ENCODE measurements around the gene HELQ.
"Not testable (repeated sequence)": the region's sequence is repeated elsewhere in the genome, so short reads cannot be mapped to it uniquely, and the experiment has no call there.

HELQ gene, protein sequence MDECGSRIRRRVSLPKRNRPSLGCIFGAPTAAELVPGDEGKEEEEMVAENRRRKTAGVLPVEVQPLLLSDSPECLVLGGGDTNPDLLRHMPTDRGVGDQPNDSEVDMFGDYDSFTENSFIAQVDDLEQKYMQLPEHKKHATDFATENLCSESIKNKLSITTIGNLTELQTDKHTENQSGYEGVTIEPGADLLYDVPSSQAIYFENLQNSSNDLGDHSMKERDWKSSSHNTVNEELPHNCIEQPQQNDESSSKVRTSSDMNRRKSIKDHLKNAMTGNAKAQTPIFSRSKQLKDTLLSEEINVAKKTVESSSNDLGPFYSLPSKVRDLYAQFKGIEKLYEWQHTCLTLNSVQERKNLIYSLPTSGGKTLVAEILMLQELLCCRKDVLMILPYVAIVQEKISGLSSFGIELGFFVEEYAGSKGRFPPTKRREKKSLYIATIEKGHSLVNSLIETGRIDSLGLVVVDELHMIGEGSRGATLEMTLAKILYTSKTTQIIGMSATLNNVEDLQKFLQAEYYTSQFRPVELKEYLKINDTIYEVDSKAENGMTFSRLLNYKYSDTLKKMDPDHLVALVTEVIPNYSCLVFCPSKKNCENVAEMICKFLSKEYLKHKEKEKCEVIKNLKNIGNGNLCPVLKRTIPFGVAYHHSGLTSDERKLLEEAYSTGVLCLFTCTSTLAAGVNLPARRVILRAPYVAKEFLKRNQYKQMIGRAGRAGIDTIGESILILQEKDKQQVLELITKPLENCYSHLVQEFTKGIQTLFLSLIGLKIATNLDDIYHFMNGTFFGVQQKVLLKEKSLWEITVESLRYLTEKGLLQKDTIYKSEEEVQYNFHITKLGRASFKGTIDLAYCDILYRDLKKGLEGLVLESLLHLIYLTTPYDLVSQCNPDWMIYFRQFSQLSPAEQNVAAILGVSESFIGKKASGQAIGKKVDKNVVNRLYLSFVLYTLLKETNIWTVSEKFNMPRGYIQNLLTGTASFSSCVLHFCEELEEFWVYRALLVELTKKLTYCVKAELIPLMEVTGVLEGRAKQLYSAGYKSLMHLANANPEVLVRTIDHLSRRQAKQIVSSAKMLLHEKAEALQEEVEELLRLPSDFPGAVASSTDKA

DNA sequence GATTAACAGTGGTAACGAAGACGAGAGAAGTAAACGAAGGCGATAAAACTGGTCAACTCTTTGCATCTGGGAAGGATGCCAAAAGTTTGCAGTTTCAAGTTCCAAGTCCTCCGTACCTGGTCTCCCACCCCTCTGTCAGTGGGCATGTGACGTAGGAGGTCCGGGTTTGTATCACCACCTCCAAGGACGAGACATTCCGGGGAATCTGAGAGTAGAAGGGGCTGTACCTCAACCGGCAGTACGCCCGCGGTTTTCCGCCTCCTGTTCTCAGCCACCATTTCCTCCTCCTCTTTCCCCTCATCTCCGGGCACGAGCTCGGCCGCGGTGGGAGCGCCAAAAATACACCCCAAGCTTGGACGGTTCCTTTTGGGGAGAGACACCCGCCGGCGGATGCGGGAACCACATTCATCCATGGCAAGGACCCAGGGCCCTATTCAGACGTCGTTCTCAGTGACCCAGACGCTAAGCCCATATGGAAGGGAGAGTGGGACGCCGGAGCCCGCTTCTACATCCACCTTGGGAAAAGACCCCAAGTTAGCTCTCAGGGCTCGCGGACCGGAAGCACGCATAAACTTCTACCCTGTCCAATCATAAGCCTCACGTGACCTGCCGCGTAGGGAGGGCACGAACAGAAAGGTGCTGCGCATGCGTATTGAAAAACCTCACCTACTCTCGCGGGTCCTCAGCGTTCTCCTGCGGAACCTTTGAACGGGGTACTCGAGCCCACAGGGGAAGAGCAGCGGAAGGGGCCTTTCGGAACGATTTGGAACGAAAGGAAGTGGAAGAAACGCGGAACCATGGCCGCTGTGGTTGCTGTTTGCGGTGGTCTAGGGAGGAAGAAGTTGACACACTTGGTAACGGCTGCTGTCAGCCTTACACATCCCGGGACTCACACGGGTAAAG, at the start of gene HELQ, which contains the start of gene MRPS18C:
Gene HELQ (minus strand): TSS at position 543 of the 903 bp plus-strand sequence. CDS start 130 bp downstream, at position 413.
Gene MRPS18C (plus strand): TSS at position 778 of the 903 bp plus-strand sequence. CDS start 20 bp downstream, at position 798.
- DNase-seq, result peak; percentile 98

DNA sequence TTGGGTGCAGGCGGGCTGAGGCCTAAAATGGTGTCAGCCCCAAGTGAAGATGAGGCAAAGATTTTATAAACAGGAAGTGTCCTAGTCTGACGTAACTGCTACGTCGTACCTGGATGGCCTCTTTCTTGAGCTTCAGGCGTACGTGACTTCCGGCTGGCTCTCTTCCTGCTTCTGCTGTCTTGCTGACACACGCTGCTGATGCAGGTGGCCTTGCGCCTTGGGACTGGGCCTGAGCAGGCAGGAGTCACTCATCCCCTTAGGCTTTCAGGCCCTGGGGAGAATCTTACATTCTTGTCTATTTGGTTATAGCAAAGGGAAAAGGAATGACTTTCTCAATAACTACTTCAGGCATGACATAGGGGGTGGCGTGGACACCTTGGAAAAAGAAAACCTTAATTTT, 49.4 kb upstream of the HELQ start:
- no peak for DNase-seq

DNA sequence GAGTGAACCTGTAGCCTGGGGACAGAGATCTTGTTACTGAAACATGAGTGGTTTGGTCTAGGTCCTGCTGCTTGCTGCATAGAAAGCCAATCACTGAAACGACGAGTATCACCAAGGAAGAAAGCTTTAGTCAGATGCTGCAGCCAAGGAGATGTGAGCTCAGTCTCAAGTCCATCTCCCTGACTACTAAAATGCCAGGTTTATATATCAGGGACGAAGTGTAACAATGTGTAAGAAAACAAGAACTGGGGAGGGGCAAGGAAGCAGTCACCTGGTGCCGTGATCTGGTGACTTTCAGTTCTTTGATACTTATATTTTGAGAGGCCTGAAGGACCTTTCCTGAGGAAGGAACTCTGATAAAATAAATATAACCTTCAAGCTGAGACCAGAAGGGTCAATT, 48.9 kb upstream of the HELQ start:
- no peak for DNase-seq

DNA sequence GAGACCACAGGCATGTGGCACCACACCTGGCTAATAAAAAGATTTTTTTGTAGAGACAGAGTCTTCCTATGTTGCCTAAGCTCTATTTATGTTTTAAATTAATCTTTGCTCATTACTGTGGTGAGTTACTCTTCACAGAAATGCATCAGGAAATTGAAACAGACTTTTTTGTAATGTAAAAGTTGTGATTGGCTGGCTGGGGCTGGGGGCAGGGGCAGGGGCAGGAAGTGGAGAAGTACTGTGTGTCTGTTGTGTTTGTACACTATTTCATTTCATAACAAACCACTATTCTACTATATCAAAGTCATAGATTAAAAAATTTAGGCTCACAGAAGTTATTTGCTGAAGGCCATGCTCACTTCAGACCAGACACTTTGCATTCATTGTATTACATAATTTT, 48.4 kb upstream of the HELQ start:
- peak; percentile 47 for DNase-seq

DNA sequence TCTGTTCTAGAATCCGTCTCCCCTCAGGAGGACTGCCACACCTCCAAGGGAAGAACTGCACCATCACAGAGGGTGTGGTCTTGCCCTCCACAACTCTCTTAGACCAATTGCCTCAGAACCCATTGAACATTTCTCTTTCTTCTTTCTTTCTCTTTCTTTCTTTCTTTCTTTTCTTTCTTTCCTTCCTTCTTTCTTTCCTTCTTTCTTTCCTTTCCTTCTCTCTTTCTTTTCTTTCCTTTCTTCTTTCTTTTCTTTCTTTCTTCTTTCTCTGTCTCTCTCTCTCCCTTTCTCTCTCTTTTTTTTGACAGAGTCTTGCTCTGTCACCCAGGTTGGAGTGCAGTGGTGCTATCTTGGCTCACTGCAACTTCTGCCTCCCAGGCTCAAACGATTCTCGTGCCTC, 46.0 kb upstream of the HELQ start:
- DNase-seq, result not testable (repeated sequence)

DNA sequence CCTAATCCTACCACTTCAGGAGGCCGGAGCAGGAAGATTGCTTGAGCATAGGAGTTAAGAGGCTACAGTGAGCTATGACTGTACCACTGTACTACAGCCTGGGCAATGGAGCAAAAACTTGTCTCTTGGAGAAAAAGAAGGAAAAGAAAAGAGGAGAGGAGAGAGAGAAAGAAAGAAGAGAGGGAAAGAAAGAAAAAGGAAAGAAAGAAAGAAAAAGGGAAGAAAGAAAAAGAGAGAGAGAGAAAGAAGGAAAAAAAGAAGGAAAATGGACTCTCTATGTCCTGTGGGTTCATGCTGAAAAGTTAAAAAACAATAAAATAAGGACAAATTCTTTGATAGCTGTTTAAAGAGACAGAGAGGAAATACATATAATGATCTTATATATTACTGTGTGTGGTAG, 42.6 kb upstream of the HELQ start:
- DNase-seq, result no peak

DNA sequence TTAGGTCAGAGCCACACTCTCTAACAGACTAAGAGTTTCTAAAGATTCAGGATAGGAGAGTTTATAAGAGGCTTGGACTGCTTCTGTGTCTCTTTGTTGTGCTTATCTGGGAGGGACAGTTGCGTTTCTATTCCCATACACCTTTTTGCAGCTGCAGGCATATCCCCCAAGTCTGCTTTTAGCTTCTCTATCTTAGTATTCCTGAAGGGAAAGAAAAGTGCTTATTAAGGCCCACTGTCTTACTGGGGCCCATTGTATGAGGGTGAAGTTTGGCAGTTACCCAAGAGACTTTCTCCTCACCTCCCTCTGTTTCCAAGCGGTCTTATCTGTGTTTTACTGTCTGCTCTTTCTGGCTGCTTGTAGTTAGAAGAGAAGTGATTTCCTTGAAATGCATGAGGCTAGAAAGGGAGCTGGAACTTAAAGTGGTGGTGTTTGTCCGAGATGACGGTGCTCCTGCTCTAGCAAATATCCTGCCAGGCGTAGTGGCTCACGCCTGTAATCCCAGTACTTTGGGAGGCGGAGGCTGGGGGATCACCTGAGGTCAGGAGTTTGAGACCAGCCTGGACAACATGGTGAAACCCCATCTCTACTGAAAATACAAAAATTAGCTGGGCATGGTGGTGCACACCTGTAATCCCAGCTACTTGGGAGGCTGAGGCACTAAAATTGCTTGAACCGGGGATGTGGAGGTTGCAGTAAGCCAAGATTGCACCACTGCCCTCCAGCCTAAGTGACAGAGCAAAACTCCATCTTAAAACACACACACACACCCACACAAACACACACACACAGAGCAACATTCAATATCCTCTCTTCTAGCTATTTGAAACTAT, 40.7 kb upstream of the HELQ start:
- not testable (repeated sequence) for DNase-seq

DNA sequence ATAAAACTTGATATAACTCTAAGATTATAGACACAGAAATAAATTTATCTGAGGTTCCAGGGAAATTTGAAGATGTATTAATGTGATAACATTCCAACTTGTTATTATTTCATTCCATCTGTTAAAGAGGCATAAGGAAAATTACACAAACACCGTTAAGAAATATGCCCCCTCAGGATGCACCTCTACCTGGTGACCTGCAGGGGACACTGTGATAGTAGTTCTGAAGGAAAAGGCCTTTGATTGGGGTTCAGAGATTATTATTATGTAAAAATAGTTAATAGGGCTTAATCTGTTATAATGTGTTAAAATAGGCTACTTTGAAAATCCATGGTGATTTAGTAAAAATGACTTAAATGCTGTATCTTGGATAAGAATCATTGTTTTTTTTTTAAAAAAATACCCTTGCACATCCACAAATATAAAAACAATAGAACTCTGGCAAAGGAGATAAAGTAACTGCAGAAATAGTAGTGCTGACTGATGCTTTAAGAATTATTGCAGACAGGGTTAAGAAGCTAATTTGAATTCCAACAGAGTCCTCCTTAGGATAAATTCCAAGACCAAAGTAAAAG, 35.3 kb upstream of the HELQ start:
- peak; percentile 51 for DNase-seq

DNA sequence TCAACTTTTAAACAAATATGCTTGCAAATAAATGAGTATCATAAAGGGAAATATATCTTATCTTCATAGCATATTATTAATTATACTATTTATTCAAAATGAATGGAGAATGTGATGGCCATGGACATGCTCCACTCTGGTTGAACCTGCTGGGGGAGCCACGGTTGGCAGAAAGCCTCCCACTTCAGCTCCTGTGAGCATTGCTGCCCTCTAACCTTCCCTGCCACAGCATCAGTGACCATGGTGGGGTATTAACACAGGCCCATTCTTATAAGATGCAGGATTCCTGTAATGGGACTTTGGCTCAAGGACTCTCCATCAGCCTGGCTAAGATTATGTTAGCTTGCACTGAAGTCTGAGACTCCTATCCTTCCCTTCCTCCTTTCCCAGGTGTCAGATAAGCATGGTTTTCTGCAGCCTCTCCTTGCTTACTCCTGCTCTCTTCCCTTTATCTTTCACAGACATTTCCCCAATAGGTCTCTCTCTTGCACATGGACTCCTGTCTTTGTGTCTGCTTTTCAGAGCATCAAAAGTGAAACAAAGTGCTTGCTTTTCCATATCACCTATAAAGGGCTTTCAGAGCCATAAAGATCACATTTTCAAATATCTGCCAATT, 34.2 kb upstream of the HELQ start:
- DNase-seq, result no peak

DNA sequence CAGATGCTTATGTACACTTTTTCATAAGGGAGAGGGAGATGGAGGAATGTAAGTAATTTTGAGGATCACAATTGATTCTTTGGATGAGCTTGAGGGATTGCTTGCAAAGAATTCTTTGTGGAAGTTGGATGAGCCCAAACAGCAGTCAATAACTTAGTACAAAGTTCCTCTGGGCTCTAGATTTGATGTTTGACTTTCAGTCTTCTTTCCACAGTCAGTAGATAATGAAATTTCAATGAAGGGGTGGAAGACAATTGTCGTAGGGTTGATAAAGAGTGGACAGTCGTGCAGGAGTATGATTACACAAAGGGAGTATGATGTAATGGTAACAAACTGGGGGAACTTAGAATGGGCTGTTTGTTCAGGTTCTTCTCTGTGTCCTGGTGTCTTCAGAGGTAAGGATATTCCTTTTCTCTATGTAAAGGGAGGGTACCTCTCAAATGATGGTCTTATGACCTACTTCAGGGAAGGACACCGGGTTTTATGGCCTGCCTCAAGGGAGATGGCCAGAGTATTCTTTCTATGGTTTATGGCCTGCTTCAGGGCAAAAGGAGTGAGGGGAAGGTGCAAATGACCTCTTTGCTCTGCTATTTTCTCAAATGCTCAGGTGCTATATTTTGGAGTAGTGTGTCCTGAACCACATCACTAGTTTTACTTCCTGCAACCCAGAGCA, 31.0 kb upstream of the HELQ start:
- no peak for DNase-seq

DNA sequence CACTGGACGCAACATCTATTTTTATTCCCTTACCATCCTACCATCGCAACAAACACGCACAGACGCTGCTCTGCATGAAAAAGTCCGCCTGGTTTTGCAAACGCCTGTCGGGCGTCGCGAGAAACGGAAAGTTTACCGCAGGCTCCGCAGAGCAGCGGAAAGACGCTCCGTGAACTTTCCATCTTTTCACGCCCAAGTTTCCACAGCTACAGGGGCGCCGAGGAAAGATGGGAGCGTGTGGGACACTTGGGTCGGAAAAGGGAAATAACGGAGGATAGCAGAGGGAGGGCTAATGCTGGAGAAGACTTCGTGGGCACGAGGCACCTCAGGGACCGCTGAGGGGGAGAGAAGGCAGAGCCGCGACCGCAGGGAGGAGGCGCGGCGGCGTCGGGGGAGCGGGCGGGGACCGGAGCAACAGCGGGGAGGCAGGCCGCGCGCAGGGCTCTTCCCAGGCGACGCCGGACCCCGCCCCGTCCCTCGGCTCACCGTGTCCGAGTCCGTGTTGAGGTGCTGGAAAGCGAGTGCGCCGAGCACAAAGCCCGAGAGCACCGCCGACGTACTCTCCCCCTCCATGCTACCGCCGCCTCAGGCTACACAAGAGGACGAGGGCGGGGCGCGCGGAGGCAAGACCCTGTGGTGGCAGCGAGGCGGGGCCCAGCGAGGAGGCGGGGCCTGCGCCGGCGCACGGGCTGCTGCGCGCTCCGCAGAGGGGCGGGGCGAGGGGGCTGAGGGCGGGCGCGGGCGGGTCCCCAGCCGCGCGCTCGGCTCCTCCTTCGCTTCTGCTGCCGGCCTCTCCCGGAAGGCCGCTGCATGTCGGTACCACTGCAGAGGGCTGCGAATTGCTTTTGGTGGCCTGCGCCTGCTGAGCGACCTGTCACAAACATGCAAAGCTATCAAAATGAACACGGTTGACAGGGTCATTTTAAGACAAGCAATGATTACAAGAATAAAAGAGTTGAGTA, 29.2 kb upstream of the HELQ start, which contains the start of gene ABRAXAS1:
Gene ABRAXAS1 (minus strand): TSS at position 601 of the 962 bp plus-strand sequence. CDS start 28 bp downstream, at position 573.
- peak; percentile 94 for DNase-seq

DNA sequence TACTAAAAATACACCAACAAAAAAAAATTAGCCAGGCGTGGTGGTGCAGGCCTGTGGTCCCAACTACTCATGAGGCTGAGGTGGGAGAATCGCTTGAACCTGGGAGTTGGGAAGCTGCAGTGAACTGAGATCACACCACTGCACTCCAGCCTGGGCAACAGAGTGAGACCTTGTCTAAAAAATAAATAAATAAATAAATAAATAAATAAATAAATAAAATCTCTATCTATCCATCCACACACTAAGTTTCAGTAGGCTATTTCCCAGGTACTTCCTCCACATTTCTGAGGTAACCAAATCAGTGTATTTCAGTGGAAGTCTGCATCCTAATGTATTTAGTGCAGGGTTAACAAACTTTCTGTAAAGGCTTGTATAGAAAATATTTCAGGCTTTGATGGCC, 18.3 kb upstream of the HELQ start:
- DNase-seq, result no peak

DNA sequence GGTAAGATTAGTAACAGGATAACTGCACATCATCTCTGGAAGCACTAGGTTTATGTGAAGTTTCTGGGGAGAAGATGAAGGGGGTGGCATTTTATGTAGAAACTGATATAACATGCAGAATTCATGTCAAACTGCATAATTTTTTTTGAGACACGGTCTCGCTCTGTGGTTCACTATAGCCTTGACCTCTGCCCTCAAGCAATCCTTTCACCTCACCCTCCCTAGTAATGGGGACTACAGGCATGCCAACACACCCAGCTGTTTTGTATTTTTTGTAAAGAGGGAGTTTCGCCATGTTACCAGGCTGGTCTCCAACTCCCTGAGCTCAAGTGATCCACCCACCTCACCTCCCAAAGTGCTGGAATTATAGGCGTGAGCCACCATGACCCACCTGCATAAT, 17.8 kb upstream of the HELQ start:
- DNase-seq, result no peak

DNA sequence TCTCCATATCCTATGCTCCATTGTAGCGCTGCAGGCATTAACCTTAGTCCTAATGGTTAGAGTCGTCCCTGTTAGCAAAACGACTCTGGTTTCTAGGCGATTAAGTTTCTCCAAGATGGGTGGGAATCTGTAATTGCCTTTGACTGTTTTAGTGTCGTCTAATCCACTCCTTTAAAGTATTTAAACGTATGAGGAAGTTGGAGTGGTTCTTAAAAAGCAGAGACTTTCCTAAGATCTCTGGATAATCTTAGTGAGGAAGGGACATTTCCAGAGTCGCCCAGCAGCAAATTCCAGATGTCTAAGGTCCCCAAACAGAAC, 520 bp upstream of the HELQ start:
- DNase-seq, result no peak

DNA sequence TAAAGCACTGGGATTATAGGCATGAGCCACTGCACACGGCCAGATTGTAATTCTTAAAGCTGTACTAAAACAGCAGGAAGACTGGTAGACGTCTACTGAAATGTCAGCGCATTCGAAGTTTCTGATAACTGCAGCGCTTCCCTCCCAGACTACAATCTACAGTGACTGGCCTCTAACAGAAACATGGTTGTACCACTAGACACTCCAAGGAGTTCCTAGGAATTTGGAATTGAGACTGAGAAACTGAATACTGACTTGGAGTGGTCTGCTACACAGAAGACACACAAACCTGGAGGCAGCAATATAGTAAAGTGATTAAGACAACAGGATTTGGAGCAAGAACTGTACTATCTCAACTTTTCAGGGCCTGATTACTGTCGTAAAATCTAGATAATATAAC, 937 bp downstream of the HELQ start:
- DNase-seq, result peak; percentile 10

DNA sequence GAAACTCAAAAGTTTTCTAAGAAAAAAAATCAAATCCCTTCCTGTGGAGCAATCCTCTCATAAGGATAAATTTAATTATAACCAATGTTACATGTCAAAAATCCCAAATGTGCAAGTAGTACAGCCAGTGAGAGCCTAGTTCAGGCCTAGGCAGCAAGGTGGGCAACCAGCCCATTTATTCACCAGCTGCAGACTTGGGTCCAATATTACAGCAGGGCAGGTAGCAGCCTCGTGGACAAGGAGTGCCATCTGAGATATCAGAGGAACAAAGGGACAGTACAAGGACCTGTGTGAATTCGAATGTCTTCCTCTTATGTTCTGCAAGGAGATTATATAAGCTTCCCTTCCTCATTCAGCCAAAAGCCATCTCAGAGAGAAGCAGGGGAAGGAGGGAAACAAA, 6.6 kb downstream of the HELQ start:
- DNase-seq, result no peak

DNA sequence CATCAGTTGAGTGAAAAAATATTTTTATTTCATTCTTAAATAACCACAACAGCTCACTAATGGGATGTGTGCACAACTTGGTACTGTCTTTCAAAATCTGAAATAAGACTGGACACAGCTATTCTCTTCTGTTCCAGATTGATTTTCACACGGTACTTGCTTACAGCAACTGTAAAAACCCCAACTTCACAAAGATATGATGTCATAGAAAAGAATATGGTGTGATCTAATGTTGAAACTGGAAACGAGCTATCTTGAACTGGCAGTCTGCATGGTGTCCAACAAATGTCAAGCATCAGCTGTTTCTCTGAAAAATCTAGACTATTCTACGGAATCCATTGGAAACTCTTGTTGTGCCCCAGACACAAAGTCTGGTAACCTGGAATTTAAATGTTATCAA, 14.7 kb downstream of the HELQ start:
- no peak for DNase-seq

DNA sequence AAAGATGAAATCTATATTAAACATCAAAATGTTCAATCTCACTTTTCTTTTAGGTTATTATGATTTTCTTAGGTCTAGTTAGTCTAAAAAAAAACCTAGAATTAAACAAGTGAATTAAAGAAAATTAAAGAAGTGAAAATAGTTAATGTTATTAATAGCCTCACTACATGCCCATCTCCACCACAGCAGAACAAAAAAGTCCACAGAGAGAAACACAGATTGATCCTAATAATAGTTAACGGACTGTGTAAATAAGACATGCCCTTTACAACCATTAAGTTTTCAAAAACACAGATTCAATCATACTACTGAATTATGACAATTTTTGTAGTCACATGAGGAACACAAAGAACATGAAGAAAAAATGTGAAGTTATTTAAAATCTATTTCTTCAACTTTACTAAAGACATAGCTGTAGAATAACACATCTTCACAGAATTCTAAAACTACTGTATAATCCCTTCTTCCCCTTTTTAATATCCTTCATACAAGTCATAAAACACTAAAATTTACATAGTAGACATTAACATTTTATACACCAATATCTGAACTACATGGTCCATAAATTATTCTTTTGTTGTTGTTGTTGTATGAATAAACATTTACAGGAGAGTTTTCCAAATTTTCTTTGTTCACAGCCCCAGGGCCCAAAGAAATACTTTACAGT, 15.3 kb downstream of the HELQ start:
- DNase-seq, result no peak
